GM18951 (cell line): Measurements from ENCODE around the gene BACH2.
"Not testable (repeated sequence)": the region's sequence is repeated elsewhere in the genome, so short reads cannot be mapped to it uniquely, and the experiment has no call there.

Source experiments
- POLR2A ChIP-seq: IDR thresholded peaks from 4 replicates; pipeline ENCODE4 v1.6.1; 2011; ENCODE audit warnings: mild to moderate bottlenecking; ENCODE audit not compliant: insufficient read length, insufficient read depth; ENCODE audit errors: extremely low read depth
- in situ Hi-C: fragments of 300-500 bp; cut with MboI; formaldehyde crosslinking; loops from one replicate; pipeline ENCODE4 v1.12.0; 2022; ENCODE audit warnings: low sequenced_read_pairs, mixed read lengths, inconsistent platforms; ENCODE audit not compliant: unreplicated experiment

BACH2 gene

DNA sequence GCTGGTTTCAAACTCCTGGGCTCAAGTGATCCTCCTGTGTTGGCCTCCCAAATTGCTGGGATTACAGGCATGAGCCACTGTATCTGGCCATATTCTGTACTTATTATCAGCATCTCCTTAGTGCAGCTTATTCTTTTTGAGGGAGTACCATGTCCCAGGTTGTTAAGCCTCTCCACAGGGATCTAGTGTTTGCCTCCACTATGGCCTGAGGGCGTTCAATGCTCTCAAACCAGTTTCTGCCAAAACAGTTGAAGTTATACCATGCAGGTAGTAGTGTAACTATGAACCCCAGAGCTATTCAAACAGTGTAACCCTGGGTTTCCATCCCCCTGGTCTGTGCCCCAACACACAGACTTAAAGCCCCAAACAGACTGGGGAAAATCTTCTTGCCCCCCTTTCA is 81.7 kb downstream of the BACH2 start:
- in situ Hi-C loops, result no loop called here
- TF ChIP-seq POLR2A, result no peak

DNA sequence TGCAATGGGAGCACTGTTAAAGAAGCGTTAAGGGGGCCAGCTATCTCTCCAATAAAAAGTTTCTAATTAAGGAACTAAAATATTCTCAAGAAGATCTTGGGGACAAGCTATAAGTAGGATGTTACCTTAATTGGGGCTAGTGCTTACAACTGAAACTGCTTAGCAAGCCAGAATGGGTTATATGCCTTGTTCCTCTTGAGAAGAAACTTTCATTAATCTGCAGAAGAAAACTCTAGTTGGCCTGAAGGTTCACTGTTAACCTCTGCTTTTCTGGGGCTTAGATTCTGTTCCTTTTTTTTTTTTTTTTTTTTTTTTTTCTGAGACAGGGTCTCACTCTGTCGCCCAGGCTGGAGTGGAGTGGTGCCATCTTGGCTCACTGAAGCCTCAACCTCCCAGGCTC is 82.2 kb downstream of the BACH2 start:
- in situ Hi-C loops, result no loop called here
- TF ChIP-seq POLR2A, result no peak

GRCh38 chr6:90212274-90212673 is 84.4 kb downstream of the BACH2 start:
- in situ Hi-C loops, result no loop called here
- TF ChIP-seq POLR2A, result no peak

- in situ Hi-C loops, result no loop called here
- TF ChIP-seq POLR2A, result no peak
These were observed 87.1 kb downstream of the BACH2 start for GRCh38 chr6:90209527-90209926.

DNA sequence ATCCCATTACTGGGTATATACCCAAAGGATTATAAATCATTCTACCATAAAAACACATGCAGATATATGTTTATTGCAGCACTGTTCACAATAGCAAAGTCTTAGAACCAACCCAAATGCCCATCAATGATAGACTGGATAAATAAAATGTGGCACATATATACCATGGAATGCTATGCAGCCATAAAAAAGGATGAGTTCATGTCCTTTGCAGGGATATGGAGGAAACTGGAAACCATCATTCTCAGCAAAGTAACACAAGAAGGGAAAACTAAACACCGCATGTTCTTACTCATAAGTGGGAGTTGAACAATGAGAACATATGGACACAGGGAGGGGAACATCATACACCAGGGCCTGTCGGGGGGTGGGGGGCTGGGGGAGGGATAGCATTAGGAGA is 88.0 kb downstream of the BACH2 start:
- in situ Hi-C loops, result not testable (repeated sequence)

- in situ Hi-C loops, result no loop called here
- no peak for TF ChIP-seq POLR2A
These were observed 92.2 kb downstream of the BACH2 start for GRCh38 chr6:90204327-90205056.

DNA sequence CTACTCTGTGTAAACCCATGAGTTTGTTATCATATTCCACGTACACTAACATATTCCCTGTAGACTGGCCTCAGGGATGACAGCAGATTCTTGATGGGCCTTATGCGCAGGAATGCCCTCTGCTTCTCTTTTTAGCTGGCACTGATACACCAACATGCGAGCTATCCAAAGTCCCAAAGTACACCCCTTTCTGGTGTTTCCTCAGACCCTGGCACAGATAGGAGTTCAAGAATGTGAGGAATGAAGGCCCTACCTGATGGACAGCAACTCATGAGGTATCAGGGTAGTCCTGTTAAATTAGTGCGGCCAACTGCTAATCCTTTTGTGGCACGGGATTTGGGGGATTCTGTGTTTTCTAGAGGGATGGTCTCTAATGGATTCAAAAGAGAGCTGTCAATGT is 93.0 kb downstream of the BACH2 start:
- in situ Hi-C loops, result no loop called here
- no peak for TF ChIP-seq POLR2A

- in situ Hi-C loops, result no loop called here
- TF ChIP-seq POLR2A, result no peak
These were observed 94.5 kb downstream of the BACH2 start for GRCh38 chr6:90202156-90202555.

DNA sequence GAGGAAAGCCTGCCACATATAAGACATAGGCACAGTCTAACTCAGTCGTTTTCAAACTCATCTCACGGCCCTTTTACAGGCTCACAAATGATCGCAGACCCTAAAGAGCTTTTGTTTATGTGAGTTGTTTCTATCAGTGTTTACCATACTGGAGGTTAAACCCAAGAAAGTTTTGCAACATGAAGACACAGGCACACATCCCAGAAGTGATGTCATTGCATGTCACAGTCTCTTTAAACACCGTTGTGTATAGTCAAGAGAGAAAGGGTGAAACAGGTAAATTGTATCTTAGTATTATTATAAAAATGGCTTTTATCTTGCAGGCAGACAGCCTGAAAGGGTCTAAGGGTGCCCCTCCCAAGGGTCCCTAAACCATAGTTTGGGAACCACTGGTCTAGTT is 96.7 kb downstream of the BACH2 start:
- in situ Hi-C loops, result no loop called here
- no peak for TF ChIP-seq POLR2A

GRCh38 chr6:90198758-90199425 is 97.8 kb downstream of the BACH2 start:
- no peak for TF ChIP-seq POLR2A
- in situ Hi-C loops, result no loop called here

GRCh38 chr6:90197854-90198496 is 98.7 kb downstream of the BACH2 start:
- TF ChIP-seq POLR2A, result no peak
- in situ Hi-C loops, result no loop called here

DNA sequence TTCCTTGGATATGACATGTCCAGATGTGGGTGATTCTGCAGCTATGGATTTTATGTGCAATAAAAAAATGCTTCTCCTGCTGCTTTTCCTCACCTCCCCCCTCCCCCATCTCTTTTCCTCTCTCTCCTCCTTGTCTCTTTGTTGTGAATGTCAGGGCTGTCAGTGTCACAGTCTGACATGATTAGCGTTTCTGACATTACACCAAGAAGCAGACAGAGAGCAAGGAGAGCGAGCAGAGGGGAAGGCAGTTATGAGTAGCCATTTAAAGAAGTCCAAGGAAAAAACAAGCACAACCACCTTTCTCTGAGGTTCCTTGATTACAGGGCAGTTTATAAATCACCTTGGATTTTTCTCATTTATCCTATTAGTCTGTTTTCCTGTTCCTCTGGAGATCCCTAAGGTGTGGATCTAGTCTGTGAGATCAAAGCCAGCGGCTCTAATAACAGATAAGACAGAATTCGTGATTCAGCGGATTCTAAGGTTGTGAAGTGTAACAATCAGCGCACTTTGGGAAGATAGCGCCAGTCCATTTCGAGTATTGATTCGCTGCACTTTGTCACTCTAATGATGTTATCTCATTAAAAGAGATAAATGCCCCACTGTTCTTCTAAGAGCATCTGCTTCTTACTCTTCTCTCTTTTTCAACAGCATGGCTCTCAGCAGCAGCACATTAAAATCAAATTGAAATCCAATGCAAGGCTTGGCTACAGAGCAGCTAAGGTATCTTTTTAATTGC is 101.4 kb downstream of the BACH2 start:
- in situ Hi-C loops, result no loop called here
- TF ChIP-seq POLR2A, result no peak

GRCh38 chr6:90194371-90194841 is 102.2 kb downstream of the BACH2 start:
- no peak for TF ChIP-seq POLR2A
- in situ Hi-C loops, result no loop called here
